Activated T-helper 1 cell treated with Interleukin-2 at 50 U/mL for 16 hours (primary cell): ENCODE data around the gene SYNE2.
"Not testable (repeated sequence)": the region's sequence is repeated elsewhere in the genome, so short reads cannot be mapped to it uniquely, and the experiment has no call there.

Source experiments
- DNase-seq: peaks from one replicate; pipeline ENCODE4 v3.0.0-alpha.2; 2020; ENCODE audit warnings: low read depth

SYNE2 gene

GRCh38 chr14:64197996-64198395, 345.2 kb downstream of the SYNE2 start:
- DNase-seq, result no peak

DNA sequence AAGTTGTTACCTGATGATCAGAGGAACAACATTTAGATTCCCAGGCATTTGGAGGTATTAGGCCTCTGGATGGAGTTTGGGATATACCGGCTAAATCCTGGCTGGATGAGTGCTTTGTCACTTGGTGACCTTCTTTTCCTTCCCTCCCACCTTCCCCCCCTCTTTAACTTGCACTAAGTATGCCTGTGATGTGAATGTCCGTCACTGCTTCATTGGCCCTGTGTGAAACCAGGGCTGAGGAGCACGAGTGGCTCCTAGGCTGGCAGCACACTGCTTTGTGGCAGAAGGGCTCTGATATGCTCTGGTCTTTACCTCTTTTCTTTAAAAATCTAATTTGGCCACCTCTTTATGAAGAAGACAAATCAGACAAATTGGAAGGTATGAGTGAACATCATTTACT, 345.7 kb downstream of the SYNE2 start:
- DNase-seq, result no peak

GRCh38 chr14:64200170-64200569, 347.4 kb downstream of the SYNE2 start:
- DNase-seq, result no peak

- DNase-seq, result no peak
Measured at GRCh38 chr14:64201296-64201695, 348.5 kb downstream of the SYNE2 start.

GRCh38 chr14:64201921-64202545, 349.2 kb downstream of the SYNE2 start:
- no peak for DNase-seq

- DNase-seq, result no peak
Measured at GRCh38 chr14:64202716-64203115, 349.9 kb downstream of the SYNE2 start.

- no peak for DNase-seq
Measured at GRCh38 chr14:64203366-64204006, 350.7 kb downstream of the SYNE2 start.

GRCh38 chr14:64208261-64208660, 355.5 kb downstream of the SYNE2 start:
- DNase-seq, result no peak

GRCh38 chr14:64208981-64209380, 356.2 kb downstream of the SYNE2 start:
- no peak for DNase-seq

DNA sequence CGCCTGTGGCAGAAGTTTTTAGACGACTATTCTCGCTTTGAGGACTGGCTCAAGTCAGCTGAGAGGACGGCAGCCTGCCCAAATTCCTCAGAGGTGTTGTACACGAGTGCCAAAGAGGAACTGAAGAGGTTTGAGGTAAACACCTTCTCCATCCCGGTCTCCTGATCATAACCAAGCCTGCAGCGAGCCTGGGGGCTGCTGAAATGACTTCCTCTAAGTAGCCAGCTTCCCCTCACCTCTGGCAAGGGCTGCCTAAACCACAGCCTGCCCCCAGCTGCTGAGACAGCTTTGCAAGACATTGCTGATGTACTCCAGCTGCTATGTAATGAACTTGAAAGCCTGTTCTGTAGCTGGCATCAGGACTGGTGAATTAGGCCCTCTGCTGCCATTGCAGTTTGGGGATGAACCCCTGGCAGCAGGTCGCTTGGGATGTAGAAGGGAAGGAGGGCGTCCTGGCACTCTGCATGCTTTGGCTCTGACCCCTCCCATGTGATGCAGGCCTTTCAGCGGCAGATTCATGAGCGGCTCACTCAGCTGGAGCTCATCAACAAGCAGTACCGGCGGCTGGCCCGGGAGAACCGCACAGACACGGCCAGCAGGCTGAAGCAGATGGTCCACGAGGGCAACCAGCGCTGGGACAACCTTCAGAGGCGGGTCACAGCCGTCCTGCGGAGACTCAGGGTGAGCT, 356.8 kb downstream of the SYNE2 start:
- no peak for DNase-seq

DNA sequence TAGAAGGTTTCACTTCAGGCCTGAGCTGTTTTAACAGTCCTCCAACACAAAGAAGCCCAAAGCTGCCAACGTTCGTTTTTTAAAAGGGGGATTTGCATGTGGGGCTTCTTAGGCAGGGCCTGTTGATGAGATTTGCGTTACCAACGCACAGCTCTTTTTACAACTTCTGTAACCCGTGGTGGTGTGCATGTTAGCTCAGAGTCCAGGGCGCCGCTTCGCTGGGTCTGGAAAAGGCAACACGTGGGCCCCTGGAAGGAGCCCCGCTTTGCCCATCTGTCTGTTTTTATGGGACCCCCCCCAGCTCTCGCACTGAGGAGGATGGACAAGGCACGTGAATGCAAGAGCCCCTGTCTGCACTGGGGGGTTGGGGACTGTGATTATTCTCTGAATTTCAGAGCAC, 357.4 kb downstream of the SYNE2 start:
- no peak for DNase-seq

GRCh38 chr14:64210912-64211311, 358.1 kb downstream of the SYNE2 start:
- DNase-seq, result not testable (repeated sequence)

DNA sequence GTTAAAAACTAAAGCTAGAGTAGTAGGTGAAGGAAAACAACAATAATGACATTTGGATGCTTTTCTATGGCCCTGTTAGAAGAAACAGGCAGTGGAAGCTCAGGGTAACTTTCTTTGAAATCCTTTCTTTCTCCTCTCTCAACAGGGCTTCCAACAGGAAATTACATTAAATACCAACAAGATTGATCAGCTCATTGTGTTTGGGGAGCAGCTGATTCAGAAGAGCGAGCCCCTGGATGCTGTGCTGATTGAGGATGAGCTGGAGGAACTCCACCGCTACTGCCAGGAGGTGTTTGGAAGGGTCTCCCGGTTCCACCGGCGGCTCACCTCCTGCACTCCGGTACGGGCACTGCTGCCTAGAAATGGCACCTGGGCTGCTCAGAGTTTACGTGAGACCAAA, 359.9 kb downstream of the SYNE2 start:
- no peak for DNase-seq

DNA sequence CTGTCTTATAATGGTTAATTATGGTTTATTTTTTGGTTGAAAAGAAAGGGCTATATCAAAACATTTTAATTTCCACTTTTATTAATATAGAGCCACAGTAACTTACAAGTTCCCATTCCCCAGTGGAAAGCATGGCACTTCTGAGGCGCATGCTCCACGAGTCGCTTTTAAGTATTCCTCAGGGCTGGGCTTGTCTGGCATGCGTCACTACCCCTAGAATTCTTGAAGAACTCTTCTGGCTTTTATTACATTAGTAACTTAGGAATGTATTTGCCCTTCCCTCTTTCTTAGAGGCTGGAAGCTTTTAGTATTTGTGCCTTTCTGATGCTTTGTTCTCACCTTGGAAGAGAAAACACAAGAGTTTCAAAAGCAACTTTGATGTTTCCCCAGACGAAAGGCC, 360.3 kb downstream of the SYNE2 start:
- no peak for DNase-seq

DNA sequence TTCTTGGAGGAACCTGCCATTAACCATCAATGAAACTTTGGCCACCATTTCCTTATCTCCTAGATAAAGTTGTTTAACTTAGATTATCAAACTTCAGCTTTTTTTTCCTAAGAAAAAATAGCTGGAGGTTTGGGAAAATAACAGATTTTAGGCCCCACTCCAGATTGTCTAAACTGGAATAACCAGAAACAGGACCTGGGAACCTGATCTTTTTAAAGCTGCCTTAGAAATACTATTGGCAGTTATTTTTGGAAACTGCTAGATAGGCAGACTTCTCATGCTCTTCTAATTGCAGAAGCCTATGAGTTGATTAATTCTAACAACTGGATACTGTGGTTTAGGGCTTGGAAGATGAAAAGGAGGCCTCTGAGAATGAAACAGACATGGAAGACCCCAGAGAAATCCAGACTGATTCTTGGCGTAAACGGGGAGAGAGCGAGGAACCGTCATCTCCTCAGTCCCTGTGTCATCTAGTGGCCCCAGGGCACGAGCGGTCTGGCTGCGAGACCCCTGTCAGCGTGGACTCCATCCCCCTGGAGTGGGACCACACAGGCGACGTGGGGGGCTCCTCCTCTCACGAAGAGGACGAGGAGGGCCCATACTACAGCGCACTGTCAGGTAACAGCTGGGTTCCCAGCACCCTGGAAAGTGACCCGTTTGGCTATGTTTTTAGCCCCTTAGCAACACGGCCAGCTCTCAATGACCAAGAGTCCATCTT, 361.2 kb downstream of the SYNE2 start:
- DNase-seq, result no peak

DNA sequence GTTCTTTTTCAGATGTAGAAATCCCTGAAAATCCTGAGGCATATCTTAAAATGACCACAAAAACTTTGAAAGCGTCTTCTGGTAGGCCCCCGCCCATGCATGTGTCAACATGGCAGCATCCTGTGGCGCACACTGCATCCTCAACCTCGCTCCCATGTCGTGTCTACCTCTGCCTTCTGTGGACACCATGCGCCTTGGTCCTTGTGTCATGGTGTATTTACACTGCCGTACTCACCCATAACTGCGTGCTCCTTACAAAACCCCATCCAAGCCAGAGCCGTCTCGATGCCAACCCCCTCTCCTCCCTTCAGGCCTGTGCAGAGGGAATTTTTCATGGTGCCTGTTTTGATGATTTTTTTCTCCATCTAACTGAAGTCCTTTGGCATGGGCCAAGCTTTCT, 362.5 kb downstream of the SYNE2 start:
- DNase-seq, result no peak

GRCh38 chr14:64215978-64216377, 363.2 kb downstream of the SYNE2 start:
- no peak for DNase-seq

DNA sequence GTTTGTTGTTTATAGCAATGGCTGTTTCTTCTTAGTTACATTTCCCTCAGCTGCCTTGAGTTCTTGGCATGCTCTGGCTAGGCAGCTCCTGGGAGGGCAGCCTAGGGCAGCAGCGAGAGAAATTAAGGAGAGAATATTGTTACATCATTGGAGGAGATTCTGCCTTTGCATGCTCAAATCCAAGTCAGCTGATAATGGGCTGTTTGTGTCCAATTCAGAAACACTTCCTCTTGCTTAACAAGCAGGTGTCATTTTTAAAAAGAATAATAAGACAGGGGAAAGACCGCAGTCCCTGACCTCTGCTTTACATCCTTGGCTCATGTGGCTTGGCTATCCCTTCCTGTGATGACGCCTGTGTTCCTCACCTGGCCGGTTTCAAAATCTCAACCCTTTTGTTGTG, 364.5 kb downstream of the SYNE2 start:
- DNase-seq, result no peak

DNA sequence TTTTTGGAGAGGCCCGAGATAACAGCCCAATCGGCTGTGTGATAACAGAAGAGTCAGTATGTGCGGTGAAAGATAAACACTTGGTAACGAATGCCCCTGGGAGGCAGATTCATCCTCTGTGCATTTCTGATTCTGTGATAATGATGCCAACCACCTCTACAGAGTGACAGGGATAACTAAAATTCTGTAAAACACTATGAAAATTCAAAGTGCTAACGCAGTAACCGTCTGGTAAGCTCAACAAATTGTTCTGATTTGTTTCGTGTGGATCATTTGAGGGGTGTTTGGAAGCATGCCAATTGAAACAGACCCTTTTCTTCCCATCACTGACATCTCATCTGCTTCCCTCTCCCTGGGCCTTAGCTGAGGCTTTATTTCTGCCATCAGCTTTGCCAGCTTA, 365.0 kb downstream of the SYNE2 start:
- no peak for DNase-seq

- DNase-seq, result no peak
Measured at GRCh38 chr14:64218344-64219240, 365.8 kb downstream of the SYNE2 start.

GRCh38 chr14:64220056-64220455, 367.3 kb downstream of the SYNE2 start:
- DNase-seq, result no peak

GRCh38 chr14:64220466-64220865, 367.7 kb downstream of the SYNE2 start:
- DNase-seq, result no peak
